GM21381 (cell line): ENCODE measurements around the gene KCNAB1.
"Not testable (repeated sequence)": the region's sequence is repeated elsewhere in the genome, so short reads cannot be mapped to it uniquely, and the experiment has no call there.

ENCODE experiments used
- ATAC-seq: cut with Tn5 transposase; IDR thresholded peaks from one replicate; pipeline ENCODE4 v1.9.1; 2021; ENCODE audit warnings: mild to moderate bottlenecking, moderate library complexity; ENCODE audit not compliant: unreplicated experiment

Gene KCNAB1

GRCh38 chr3:156120528-156121251 is at the start of gene KCNAB1:
KCNAB1 (plus strand) TSS chr3:156120578.
- no peak for ATAC-seq

GRCh38 chr3:156071031-156071430 is 49.3 kb upstream of the KCNAB1 start:
- no peak for ATAC-seq

GRCh38 chr3:156072950-156073657 is 47.3 kb upstream of the KCNAB1 start:
- not testable (repeated sequence) for ATAC-seq

- ATAC-seq, result no peak
These were observed 30.3 kb upstream of the KCNAB1 start for GRCh38 chr3:156090126-156090525.

GRCh38 chr3:156093964-156094363 is 26.4 kb upstream of the KCNAB1 start:
- no peak for ATAC-seq

GRCh38 chr3:156094391-156094790 is 26.0 kb upstream of the KCNAB1 start:
- no peak for ATAC-seq

- ATAC-seq, result not testable (repeated sequence)
These were observed 24.7 kb upstream of the KCNAB1 start for GRCh38 chr3:156095652-156096051.

GRCh38 chr3:156098437-156099035 is 21.8 kb upstream of the KCNAB1 start:
- peak; percentile 87 for ATAC-seq

GRCh38 chr3:156099348-156099747 is 21.0 kb upstream of the KCNAB1 start:
- not testable (repeated sequence) for ATAC-seq

GRCh38 chr3:156099984-156100383 is 20.4 kb upstream of the KCNAB1 start:
- not testable (repeated sequence) for ATAC-seq

- ATAC-seq, result no peak
These were observed 18.0 kb upstream of the KCNAB1 start for GRCh38 chr3:156102267-156102931.

GRCh38 chr3:156106721-156107373 is 13.5 kb upstream of the KCNAB1 start:
- no peak for ATAC-seq

GRCh38 chr3:156107504-156107903 is 12.9 kb upstream of the KCNAB1 start:
- no peak for ATAC-seq

- no peak for ATAC-seq
These were observed 11.8 kb upstream of the KCNAB1 start for GRCh38 chr3:156108616-156109015.

GRCh38 chr3:156109989-156110388 is 10.4 kb upstream of the KCNAB1 start:
- ATAC-seq, result no peak

GRCh38 chr3:156126467-156126866 is 6.1 kb downstream of the KCNAB1 start:
- no peak for ATAC-seq

- no peak for ATAC-seq
These were observed 10.9 kb downstream of the KCNAB1 start for GRCh38 chr3:156131241-156131640.

GRCh38 chr3:156131799-156132198 is 11.4 kb downstream of the KCNAB1 start:
- no peak for ATAC-seq

- ATAC-seq, result no peak
These were observed 11.9 kb downstream of the KCNAB1 start for GRCh38 chr3:156132313-156132712.

- ATAC-seq, result no peak
These were observed 12.7 kb downstream of the KCNAB1 start for GRCh38 chr3:156133076-156133475.
